Measurements from ENCODE around the gene KCNH4.
A peak's percentile ranks its signal among the peaks of the same experiment; 100 is the strongest.
"Not testable (repeated sequence)": the region's sequence is repeated elsewhere in the genome, so short reads cannot be mapped to it uniquely, and the experiment has no call there.

The KCNH4 gene

DNA sequence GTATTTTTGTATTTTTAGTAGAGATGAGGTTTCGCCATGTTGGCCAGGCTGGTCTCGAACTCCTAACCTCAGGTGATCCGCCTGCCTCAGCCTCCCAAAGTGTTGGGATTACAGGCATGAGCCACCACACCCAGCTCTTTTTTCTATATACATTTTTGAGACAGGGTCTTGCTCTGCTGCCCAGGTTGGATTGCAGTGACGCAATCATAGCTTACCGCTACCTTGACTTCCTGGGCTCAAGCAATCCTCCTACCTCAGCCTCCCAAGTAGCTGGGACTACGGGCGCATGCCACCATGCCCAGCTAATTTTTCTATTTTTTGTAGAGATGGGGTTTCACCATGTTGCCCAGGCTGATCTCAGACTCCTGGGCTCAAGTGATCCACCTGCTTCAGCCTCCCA lies 40.3 kb downstream of the KCNH4 start:
- not testable (repeated sequence) for DNase-seq (ENCODE audit: low read depth in 2 of 2, low spot score in 1 of 2)

DNA sequence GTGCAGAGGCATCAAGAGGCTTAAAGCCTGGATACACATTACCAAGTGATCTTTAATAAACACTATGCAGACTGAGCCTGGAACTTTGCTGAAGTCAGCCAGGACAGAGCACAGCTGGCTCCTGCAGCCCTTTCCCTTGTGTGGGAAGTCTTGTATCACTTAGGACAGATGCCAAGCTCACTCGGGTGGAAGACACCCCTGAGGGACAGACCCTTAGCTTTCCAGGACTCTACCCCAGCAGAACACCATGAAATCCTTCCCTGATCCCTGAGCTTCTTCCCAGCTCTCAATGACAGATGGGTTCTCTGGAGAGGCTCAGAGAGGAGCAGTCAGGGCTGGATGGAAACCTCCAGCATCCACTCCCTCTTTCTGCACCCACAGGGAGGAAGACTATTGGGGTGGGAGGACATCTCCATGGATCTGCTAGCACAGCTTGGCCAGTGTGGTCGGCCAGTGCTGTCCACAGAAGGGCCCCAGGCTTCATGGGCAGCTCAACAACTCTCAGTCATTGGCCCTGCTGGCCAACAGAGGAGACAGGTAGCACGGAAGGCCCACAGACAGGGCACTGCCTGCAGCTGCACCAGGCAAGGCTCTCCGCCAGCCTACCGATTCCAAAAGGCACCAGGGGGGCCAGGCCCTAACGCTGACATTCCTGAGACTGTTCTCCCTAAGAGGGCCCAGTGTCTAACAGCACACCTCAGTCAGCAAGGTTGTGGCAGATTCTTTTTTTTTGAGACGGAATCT lies 42.0 kb downstream of the KCNH4 start:
- DNase-seq (ENCODE audit: low read depth in 2 of 2, low spot score in 1 of 2) = no peak

DNA sequence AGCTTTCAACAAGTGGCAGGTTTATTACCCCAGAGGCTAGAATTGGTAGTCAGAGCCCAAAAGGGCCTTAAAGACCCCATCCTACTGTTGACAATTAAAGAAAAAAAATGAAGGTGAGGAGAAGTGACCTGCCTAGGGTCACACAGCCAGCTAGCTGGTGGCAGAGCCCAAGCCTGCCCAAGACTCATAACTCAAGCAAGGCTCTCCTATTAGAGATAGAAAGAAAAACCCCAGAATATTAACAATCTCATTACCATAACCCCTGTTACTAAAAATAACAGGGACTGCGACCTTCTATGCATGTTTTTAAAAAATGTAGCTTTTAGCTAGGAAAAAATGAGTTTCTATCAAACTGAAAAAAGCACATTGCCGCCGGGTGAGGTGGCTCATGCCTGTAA lies 44.3 kb downstream of the KCNH4 start:
- no peak for DNase-seq (ENCODE audit: low read depth in 2 of 2, low spot score in 1 of 2)

DNA sequence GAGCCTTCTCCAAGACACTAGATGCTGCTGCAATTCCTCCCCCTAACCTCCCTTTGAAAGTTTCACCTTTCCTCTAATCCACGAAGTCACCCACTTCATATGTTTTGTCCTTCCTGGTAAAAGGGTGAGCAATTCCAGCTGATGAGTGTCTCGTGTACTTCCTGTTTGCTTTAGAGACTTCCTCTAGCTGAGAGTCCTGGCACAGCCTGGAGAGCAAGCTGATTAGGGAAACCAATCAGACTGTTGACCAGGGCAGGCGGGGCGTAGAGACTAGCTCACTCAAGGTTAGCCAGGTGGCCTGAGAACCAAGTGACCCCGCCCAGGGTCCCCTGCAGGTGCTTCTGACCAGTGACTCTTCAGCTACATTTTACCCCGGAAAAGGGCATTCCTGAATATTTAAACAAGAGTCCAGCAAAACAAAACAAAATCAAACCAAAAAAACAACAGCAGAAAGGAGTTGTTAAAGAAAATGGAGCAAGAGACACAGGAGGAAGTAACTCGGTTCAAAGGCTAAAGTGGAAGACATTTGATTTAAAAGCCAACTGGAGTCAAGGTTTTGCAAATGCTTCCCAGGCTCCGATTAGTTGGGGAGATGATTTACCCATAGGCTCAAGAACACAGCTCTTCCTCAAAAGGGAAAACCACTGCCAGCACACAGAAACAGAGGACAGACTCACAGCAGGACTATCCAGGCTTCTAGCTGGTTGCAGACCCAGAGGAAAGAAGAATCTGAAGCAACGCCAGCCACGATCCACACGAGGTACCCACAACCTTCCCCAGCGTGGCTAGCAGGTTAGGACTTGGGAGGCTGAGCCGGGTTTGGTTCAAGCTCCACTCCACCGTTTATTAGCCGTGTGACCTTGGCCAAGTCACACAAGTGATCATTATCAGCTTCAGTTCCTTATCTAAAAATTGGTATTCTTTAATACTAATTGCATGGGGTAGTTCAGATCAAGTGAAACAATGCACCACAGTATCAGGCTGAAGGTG lies 45.0 kb downstream of the KCNH4 start:
- DNase-seq (ENCODE audit: low read depth in 2 of 2, low spot score in 1 of 2) = no peak

DNA sequence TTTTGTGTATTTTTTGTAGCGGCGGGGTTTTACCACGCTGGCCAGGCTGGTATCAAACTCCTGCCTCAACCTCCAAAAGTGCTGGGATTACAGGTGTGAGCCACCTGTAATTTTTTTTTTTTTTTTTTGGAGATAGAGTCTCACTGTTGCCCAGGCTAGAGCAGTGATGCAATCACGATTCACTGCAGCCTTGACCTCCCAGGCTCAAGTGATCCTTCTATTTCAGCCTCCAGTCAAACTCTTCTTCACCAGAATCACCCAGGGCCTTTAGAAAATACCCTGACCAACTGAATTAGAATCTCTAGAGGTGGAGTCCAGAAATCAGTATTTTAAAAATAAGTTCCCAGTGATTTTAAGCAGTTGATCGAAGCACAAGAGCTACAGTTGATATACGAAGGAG lies 45.8 kb downstream of the KCNH4 start:
- DNase-seq (ENCODE audit: low read depth in 2 of 2, low spot score in 1 of 2) = no peak

DNA sequence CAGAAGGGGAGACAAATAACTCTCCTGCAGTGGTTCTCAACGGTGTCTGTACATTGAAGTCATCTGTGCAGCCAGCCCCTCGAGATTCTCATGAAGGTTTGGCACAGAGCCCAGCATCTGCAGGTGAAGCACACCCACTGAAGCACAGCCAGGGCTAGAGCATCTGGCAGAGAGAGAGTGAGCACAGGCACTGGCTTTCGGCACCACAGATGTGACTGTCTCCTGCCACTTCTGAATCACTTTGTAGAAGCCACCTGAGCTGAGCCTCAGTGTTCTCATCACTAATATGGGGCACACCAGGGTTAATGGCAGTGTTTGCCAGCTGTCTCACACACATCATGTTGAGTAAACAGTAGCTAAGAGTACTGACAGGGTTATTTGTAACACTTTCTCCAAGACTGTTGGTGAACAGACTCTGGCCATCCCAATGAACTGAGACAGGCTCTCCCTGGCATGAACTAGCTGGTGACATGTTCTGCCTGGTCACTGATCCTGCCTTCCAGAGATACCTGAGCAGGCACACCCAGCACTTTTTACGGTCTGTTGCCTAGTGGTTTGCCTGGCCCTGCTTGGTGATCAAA lies 47.4 kb downstream of the KCNH4 start:
- no peak for DNase-seq (ENCODE audit: low read depth in 2 of 2, low spot score in 1 of 2)

DNA sequence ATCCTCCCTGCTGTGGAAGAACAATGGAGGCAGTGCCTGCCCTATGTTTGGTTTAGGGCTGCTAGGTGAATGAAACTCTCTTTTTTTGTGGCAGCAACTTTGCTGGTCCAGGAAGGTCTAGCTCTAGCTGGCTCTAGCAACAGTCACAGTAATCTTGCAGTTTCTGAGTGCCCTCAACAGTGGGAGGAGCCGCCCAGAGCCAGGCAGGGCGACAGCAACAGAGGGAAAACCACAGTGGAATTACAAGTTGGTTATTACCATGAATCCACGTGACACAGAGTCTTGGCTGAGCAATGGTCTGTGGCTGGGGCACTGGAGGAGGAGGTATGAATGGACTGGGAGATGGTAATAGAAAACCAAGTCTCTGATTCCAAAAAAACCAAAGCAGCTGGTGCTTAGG lies 48.0 kb downstream of the KCNH4 start:
- DNase-seq (ENCODE audit: low read depth in 2 of 2, low spot score in 1 of 2) = no peak

DNA sequence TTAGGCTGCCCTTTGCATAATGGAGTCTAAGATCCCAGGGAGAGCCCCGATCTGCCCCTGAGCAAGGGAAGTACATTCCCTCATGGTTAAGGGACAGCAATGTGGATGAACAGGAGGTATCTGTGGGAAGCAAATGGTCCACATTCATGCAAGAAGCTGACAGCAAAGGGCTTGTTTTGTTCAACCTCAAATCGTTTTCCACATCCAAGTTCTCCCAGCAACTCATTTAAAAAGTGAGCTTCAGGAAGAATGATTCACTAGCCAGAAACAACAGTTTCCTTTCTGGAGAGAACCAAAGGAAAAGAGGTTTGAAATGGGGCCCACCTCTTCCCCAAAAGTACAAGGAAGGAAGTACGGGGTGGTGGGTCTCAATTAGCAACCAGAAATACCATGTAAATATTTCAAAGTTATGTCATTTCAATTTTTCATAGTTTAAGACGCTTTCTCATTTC lies 48.9 kb downstream of the KCNH4 start:
- DNase-seq (ENCODE audit: low read depth in 2 of 2, low spot score in 1 of 2) = no peak

DNA sequence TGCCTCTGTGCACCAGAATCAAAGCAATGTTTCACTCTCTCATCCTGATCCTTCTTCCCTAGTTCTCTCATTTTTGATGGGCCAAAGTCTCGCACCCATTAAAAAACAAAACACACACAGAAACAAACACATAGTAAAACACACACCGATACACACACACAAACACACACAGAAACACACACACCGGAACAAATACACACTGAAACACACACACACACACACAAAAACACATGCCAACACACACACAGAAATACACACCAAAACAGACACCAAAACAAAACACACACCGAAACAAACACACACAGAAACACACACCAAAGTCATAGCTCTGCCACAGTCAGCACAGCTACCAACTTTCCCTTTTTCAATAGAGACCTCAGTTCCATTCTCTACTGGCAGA lies 49.7 kb downstream of the KCNH4 start:
- no peak for DNase-seq (ENCODE audit: low read depth in 2 of 2, low spot score in 1 of 2)

DNA sequence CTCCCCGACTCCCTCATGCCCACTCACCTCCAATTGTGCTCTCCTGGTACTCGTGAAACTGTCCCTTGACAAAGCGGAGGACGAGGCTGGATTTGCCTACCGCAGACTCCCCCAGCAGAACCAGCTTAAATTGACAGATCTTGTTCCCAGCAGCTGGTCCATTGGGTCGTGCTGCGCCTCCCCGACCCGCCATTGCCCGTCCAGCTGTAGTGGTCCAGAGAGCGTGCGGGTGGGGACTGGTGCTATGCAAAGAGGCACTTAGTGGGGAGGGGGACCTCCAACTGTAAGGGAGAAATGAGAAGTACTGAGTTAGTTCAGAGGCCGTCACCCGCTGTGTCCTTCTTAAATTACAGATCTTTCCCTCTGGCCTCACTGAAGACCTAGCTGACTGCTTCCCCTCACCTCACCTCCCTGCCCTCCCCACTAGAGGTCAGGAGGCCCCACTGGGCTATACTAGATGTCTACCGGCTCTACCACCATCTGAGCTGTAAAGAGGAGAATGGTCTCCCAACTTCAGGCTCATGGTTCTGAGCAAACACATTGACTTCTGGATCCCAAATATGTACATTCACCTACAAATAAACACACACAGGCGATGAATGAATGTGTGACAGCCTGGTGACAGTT lies 50.5 kb downstream of the KCNH4 start:
- DNase-seq (ENCODE audit: low read depth in 2 of 2, low spot score in 1 of 2) = no peak

DNA sequence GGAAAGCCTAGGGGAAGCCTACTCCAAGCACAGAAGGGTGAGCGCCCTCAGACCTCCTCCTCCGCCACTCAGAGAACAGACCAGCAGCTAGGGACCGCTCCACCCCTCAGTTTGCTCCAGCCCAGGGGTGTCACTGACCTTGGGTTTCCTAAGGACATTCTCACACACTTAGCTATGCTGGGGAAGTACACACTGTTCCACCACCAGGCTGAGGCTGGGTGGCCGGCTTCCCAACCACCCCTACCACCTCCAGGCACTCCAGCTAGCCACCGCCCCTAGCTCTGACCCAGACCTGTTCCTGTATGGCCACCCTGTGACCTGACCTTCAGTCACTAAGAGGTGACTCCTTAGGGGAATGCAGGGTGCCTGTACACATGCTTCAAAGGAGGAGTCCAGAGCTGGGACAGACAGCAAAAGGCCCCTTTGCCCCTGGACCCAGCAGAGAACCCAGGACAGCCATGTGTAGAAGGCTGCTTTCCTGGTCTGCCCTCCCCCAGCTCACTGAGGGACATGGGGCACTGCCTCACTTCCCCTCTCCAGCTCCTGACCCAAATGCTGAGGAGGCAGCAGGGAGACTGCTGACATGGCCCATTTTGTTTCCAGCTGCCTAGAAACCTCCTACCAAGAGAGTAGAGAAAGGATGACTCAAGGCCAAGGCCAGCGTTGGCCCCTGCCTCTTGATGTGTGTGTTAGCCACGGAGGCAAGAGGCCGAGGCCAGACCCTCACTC lies 51.7 kb downstream of the KCNH4 start:
- no peak for DNase-seq (ENCODE audit: low read depth in 2 of 2, low spot score in 1 of 2)

DNA sequence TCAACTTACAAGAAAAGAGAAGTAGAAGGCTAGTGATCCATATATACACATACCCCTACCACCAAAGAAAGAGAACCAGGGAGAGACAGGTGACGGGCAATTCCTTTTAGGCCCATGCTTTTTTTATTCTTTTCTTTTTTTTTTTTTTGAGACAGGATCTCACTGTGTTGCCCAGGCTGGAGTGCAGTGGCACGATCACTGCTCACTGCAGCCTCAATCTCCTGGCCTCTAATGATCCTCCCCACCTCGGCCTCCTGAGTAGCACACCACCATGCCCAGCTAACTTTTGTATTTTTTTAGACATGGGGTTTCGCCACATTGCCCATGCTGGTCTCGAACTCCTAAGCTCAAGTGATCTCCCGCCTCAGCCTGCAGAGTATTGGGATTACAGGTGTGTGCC lies 53.5 kb downstream of the KCNH4 start:
- DNase-seq (ENCODE audit: low read depth in 2 of 2, low spot score in 1 of 2) = no peak

DNA sequence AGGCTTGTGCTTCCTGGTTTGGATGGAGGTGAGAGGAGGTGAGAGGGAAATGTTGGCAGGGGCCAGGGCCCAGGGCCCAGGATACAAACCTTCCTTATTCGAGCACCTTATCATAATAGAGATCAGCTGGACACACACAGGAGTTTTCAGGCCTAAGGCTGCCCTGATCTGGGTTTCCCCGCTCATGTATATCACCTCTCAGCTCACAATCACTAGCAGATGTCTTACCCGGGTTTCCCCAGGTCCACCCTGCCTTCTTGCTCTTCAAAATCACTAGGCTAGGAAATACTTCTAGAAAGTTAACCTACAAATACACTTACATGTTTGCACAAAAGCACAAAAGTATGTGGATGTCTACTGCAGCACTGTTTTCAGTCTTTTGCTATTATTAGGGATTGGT lies 54.1 kb downstream of the KCNH4 start:
- DNase-seq (ENCODE audit: low read depth in 2 of 2, low spot score in 1 of 2) = no peak

DNA sequence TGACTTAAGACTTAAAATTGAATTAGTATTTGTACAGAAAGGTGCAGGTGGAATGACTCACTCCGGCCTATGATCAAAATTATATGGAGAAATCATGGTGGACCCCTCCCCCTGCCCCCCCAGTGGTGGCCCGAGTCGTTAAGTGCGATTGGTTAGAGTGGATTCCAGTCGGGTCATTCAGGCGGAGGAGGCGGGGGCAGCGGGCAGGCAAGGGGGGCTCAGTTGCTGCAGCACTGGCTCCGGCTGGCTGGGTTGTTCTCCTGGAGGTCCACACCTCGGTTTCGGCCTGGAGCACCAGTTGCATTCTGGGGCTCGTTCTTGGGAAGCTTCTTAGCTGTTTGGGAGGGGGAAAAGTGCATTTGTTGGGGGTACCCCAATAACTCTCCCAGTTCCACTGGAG lies 55.4 kb downstream of the KCNH4 start:
- no peak for DNase-seq (ENCODE audit: low read depth in 2 of 2, low spot score in 1 of 2)

DNA sequence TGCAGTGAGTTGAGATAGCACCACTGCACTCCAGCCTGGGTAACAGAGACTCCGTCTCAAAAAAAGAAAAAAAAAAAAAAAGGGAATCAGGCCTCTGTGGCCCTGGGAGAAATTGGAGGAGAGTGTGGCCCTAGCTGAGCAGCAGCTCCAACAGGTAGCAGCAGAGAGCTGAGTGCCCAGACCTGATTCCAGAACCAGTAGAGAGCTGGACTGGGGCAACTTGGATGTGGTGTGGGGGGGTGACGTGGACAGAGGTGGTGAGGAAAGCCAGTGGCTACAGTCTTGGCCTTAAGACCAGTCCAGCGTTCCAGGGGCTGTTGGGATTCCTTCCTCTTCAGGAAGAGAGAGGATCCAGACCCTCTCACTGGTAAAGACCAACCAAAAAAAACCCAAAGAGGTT lies 56.7 kb downstream of the KCNH4 start:
- DNase-seq (ENCODE audit: low read depth in 2 of 2, low spot score in 1 of 2) = no peak

DNA sequence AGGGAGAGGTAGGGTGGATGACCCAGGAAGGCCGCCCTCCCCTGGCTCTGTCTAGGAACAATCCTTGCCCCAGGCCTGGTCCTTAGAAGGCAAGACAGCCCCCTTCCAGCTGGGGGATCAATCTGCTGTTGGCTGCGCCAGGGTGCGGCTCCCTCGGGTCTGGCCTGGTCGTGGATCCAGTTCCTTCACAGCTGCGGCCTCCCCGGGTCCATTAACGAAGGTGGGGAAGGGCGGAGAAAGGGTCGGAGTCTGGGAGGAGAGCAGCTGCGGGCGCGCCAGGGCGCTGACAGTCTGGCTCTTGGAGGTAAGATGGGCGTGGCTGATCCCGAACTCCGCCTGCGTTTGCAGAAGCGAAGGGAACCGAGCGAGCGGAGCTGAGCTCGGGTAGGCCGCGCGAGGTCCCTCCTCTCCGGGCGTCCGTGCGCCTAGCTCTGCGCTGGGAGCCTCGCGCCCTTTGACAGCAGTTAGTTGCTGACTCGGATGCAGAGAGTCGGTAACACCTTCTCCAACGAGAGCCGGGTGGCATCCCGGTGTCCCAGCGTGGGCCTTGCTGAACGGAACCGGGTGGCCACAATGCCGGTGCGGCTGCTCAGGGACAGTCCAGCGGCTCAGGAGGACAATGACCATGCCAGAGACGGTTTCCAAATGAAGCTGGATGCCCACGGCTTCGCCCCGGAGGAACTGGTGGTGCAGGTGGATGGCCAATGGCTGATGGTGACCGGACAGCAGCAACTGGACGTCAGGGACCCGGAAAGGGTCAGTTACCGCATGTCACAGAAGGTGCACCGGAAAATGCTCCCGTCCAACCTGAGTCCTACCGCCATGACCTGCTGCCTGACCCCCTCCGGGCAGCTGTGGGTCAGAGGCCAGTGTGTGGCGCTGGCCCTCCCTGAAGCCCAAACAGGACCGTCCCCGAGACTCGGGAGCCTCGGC lies 58.3 kb downstream of the KCNH4 start, which contains the start of gene HSPB9:
HSPB9 (plus strand) TSS at position 434 of the 933 bp plus-strand sequence; CDS start at position 481, 47 bp downstream.
- no peak for DNase-seq (ENCODE audit: low read depth in 2 of 2, low spot score in 1 of 2)

DNA sequence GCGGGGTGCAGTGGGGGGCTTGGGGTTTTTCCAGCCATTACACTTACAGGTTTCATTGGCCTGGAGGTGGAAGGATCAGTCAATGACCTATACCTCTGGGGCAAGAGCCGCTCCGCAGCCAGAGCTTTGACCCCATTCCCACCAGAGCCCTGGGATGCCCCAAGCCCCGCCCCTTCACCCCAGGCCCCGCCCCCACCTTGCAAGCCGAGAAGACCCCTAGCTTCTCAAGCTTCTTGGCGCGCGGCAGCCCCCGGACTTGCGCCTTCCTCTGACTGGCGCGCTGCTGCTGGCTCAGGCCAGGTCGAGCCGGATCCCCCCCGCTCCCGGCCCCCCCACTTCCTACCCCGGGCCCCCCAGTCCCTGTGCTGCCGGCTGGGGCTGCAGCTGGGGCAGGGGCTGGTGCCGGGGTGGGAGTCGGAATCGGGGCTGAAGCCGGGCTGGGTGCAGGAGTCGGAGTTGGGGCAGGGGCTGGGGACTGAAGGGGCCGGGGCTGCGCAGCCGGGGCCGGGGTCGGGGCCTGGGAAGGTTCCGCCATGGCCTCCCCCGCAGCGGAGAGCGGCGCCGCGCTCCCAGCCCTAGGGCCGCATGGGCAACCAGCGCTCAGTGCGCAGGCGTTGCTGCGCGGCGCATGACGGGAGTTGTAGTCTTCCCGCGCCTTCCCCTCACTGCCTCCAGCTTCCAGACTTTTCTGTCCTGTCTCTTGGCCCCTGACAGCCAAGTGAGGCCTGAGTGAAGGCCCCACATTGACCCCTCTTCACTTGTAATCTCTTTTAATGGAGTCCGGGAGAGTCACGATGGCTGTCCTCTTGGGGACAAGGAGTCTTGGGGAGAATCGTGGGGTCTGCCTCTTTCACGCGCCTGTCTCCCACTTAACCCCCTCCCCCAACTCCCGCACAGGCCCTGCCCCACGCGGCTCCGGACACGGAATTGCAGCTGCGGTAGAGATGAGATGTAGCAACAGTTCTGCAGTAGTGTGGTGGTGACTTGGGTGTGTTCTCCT lies 59.9 kb downstream of the KCNH4 start, which contains the start of gene KAT2A:
KAT2A (minus strand) TSS at position 598 of the 1,000 bp plus-strand sequence; CDS start at position 535, 63 bp downstream.
- peak; percentile 52 to 53 for DNase-seq (ENCODE audit: low read depth in 2 of 2, low spot score in 1 of 2)

DNA sequence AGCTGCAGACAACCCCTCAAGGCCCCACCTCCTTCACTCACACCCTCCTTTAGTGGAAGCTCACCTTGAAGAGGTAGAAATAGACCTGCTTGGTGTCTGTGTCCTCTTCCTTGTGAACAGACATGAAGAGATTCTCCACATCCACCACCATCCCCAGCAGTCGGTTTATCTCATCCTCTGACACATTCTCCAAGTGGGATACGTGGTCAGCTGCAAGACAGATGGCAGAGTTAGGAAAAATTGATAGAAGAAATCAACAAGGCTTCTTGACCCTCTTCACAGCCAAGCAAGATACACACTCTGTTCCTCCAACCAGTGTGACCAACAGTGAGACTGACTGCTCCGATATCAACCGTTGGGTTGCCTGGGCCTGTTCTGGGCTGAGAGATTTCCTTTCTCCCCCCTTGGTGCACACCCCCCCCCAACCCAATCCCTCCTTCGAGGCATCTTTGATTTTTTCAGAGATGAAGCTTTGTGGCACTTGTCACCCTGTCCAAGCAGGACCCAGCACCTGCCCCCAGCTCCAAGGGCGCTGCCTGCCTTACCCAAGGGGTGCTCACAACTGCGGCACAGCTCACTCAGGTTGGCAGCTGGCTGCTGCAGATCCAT lies 60.7 kb downstream of the KCNH4 start:
- DNase-seq (ENCODE audit: low read depth in 2 of 2, low spot score in 1 of 2) = no peak
